GM18498 (cell line): ENCODE measurements around the gene ZSCAN2.

Experiments used
- ATAC-seq: cut with Tn5 transposase; IDR thresholded peaks from one replicate; pipeline ENCODE4 v1.9.1; 2021; ENCODE audit warnings: mild to moderate bottlenecking, moderate library complexity; ENCODE audit not compliant: unreplicated experiment

ZSCAN2 gene

GRCh38 chr15:84598250-84598649 lies 2.6 kb upstream of the ZSCAN2 start:
- peak; percentile 44 for ATAC-seq

GRCh38 chr15:84598993-84599392 lies 1.8 kb upstream of the ZSCAN2 start:
- ATAC-seq, result no peak

- ATAC-seq, result no peak
Observed at GRCh38 chr15:84599906-84600305, 903 bp upstream of the ZSCAN2 start.

- peak; percentile 7 for ATAC-seq
Observed at GRCh38 chr15:84600331-84600686, 500 bp upstream of the ZSCAN2 start.

GRCh38 chr15:84601555-84601838 lies 688 bp downstream of the ZSCAN2 start:
- ATAC-seq, result no peak

- no peak for ATAC-seq
Observed at GRCh38 chr15:84603630-84604379, 3.0 kb downstream of the ZSCAN2 start.

- ATAC-seq, result no peak
Observed at GRCh38 chr15:84604826-84605553, 4.2 kb downstream of the ZSCAN2 start.

- no peak for ATAC-seq
Observed at GRCh38 chr15:84605554-84605882, 4.7 kb downstream of the ZSCAN2 start.

GRCh38 chr15:84606653-84607120 lies 5.9 kb downstream of the ZSCAN2 start:
- ATAC-seq, result no peak

- ATAC-seq, result no peak
Observed at GRCh38 chr15:84608707-84609284, 8.0 kb downstream of the ZSCAN2 start.

GRCh38 chr15:84609818-84610525 lies 9.2 kb downstream of the ZSCAN2 start:
- ATAC-seq, result no peak

- ATAC-seq, result no peak
Observed at GRCh38 chr15:84611631-84612030, 10.8 kb downstream of the ZSCAN2 start.

GRCh38 chr15:84616235-84616634 lies 15.4 kb downstream of the ZSCAN2 start:
- no peak for ATAC-seq

- ATAC-seq, result no peak
Observed at GRCh38 chr15:84620626-84621025, 19.8 kb downstream of the ZSCAN2 start.

- ATAC-seq, result no peak
Observed at GRCh38 chr15:84621358-84621979, 20.7 kb downstream of the ZSCAN2 start.

GRCh38 chr15:84624359-84624758 lies 23.6 kb downstream of the ZSCAN2 start:
- no peak for ATAC-seq

- no peak for ATAC-seq
Observed at GRCh38 chr15:84625123-84625522, 24.3 kb downstream of the ZSCAN2 start.

GRCh38 chr15:84629033-84629432 lies 28.2 kb downstream of the ZSCAN2 start:
- ATAC-seq, result no peak

GRCh38 chr15:84631706-84632272 lies 31.0 kb downstream of the ZSCAN2 start:
- no peak for ATAC-seq

- ATAC-seq, result peak; percentile 51
Observed at GRCh38 chr15:84633311-84634227, 32.8 kb downstream of the ZSCAN2 start.
